PFSK-1 (cell line): Measurements from ENCODE around the gene SLC38A10.

Source experiments
- FOXP2 ChIP-seq: optimal IDR thresholded peaks from 2 replicates; pipeline ENCODE3; 2011; ENCODE audit warnings: borderline replicate concordance, control low read depth, inconsistent platforms; ENCODE audit not compliant: insufficient read depth; ENCODE audit errors: extremely low read length, extremely low read depth
- POLR2AphosphoS5 ChIP-seq: IDR thresholded peaks from 2 replicates; pipeline ENCODE4 v1.6.1; 2012; ENCODE audit warnings: low read depth, mild to moderate bottlenecking, control low read depth, low read length, moderate library complexity
- SIN3A ChIP-seq: IDR thresholded peaks from 2 replicates; pipeline ENCODE4 v1.6.1; 2012; ENCODE audit warnings: mild to moderate bottlenecking, low read length, moderate library complexity, borderline replicate concordance; ENCODE audit not compliant: insufficient read depth
- TAF1 ChIP-seq: IDR thresholded peaks from 2 replicates; pipeline ENCODE4 v1.6.1; 2012; ENCODE audit warnings: low read length, control low read depth, borderline replicate concordance; ENCODE audit not compliant: insufficient read depth
- TF ChIP-seq, protein P1 (sequence below), 2 experiments: IDR thresholded peaks; 2 replicates each; pipeline versions ENCODE4 v1.6.1 to v1.8.0; 2011 to 2012; ENCODE audit warnings: low read depth in 2 of 2, low read length in 2 of 2, control low read depth in 1 of 2, inconsistent platforms in 1 of 2, mild to moderate bottlenecking in 1 of 2, moderate library complexity in 1 of 2; ENCODE audit not compliant: insufficient read depth in 1 of 2

Gene SLC38A10

DNA sequence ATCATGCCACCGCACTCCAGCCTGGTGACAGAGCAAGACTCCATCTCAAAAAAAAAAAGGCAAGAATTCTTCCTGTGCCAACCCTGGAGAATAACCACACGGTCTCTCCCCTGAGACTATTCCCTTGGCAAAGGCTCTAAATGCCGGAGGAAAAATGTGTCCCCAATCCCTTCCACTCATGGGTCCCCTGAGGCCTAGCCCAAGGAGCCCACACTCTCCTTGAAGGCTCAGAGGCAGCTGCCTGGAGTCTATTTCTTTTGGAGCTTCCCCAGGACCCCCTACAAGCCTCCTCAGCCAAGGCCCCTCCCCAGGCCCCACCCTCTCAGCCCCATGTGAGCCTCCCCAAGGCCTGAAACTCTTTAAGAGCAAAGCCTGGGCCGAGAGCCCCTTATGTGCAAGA, 88.9 kb downstream of the SLC38A10 start:
- TF ChIP-seq SIN3A: no peak
- TF ChIP-seq FOXP2: no peak
- TF ChIP-seq, protein P1, sequence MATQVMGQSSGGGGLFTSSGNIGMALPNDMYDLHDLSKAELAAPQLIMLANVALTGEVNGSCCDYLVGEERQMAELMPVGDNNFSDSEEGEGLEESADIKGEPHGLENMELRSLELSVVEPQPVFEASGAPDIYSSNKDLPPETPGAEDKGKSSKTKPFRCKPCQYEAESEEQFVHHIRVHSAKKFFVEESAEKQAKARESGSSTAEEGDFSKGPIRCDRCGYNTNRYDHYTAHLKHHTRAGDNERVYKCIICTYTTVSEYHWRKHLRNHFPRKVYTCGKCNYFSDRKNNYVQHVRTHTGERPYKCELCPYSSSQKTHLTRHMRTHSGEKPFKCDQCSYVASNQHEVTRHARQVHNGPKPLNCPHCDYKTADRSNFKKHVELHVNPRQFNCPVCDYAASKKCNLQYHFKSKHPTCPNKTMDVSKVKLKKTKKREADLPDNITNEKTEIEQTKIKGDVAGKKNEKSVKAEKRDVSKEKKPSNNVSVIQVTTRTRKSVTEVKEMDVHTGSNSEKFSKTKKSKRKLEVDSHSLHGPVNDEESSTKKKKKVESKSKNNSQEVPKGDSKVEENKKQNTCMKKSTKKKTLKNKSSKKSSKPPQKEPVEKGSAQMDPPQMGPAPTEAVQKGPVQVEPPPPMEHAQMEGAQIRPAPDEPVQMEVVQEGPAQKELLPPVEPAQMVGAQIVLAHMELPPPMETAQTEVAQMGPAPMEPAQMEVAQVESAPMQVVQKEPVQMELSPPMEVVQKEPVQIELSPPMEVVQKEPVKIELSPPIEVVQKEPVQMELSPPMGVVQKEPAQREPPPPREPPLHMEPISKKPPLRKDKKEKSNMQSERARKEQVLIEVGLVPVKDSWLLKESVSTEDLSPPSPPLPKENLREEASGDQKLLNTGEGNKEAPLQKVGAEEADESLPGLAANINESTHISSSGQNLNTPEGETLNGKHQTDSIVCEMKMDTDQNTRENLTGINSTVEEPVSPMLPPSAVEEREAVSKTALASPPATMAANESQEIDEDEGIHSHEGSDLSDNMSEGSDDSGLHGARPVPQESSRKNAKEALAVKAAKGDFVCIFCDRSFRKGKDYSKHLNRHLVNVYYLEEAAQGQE (IDR thresholded peaks at IDR 0.05; ENCODE audit: insufficient read depth in 1 of 2, low read depth in 2 of 2, low read length in 2 of 2): no peak
- TF ChIP-seq POLR2AphosphoS5: no peak
- TF ChIP-seq TAF1: no peak

DNA sequence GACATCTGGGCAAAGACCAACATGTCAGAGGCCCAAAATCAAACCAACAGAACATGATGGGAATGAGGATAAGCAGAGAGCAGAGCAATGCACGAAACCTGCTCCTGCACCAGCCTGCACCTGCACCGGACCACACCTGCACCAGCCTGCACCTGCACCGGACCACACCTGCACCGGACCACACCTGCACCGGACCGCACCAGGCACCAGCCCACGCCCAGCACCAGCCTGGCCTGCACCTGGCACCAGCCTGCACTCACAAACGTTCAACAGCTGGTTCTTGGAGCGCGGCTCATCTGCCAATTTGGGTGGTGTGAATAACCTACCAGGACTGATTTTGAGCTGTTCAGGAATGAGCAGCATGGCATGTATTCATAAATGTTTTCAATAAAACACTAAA, 90.5 kb downstream of the SLC38A10 start:
- TF ChIP-seq SIN3A: no peak
- TF ChIP-seq FOXP2: no peak
- no peak for TF ChIP-seq POLR2AphosphoS5
- TF ChIP-seq TAF1: no peak
- TF ChIP-seq, protein P1 (IDR thresholded peaks at IDR 0.05; ENCODE audit: insufficient read depth in 1 of 2, low read depth in 2 of 2, low read length in 2 of 2): no peak

DNA sequence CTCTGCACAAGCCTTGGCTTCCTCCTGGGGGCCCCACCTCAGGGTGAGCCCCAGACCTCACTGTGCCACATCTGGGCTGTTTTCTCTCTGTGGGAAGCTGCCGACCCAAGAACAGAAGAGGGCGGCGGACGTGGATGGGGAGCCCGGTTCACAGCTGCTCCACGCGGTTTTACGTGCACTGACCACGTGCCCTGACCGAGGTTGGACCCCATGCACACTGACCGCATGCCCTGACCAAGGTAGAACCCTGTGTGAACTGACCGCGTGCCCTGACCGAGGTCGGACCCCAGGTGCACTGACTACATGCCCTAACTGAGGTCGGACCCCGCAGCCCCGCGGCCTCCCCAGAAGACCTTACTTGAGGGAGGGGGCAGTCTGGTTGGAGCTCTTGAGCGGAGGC, 92.0 kb downstream of the SLC38A10 start:
- TF ChIP-seq POLR2AphosphoS5: no peak
- no peak for TF ChIP-seq FOXP2
- TF ChIP-seq, protein P1 (IDR thresholded peaks at IDR 0.05; ENCODE audit: insufficient read depth in 1 of 2, low read depth in 2 of 2, low read length in 2 of 2): no peak
- TF ChIP-seq TAF1: no peak
- TF ChIP-seq SIN3A: no peak

DNA sequence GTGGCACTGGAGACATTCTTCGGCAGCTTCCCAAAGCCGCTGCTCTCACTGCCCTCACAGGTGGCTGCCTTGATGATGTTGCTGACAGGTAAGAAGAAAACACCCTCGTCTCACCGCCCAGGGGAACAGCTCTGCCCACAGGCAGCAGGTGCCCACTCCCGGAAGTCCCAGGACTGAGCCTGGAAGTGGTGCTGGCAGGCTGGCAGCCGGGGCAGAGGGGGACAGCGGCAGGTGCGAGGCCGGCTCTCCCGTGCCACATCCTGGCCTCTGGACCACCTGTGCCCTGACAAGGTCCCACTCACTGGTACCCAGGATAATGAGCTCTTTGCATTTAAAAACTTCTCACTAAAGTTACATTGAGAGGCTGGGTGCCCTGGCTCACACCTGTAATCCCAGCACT, 92.8 kb downstream of the SLC38A10 start:
- TF ChIP-seq FOXP2: no peak
- no peak for TF ChIP-seq TAF1
- TF ChIP-seq SIN3A: no peak
- TF ChIP-seq, protein P1 (IDR thresholded peaks at IDR 0.05; ENCODE audit: insufficient read depth in 1 of 2, low read depth in 2 of 2, low read length in 2 of 2): no peak
- no peak for TF ChIP-seq POLR2AphosphoS5
